Upper lobe of left lung (tissue), 6 donors: Measurements from ENCODE around the gene HGS. TPM values are rescaled to one million over a fixed set of nuclear protein-coding genes. Genes with fewer than 3 reads are reported as not detected.
A peak's percentile ranks its signal among the peaks of the same experiment; 100 is the strongest.
"Not testable (repeated sequence)": the region's sequence is repeated elsewhere in the genome, so short reads cannot be mapped to it uniquely, and the experiment has no call there.

Source experiments
- ATAC-seq, 2 donors: fragments of 200-7000 bp; cut with Tn5 transposase; one replicate each; pipeline ENCODE4 v1.9.1; 2022; ENCODE audit warnings: mild to moderate bottlenecking in 2 of 2, moderate library complexity in 2 of 2; ENCODE audit not compliant: low FRiP score in 2 of 2
- DNase-seq, 2 donors: peaks; one replicate each; pipeline ENCODE4 v3.0.0-alpha.2; 2019 to 2020
- H3K27ac ChIP-seq, 4 donors: fragments of 200-600 bp; sonication (generic); one replicate each; pipeline ENCODE4 v1.5.1; 2016 to 2019
- H3K27me3 ChIP-seq, 4 donors: fragments of 200-600 bp; sonication (generic); one replicate each; pipeline ENCODE4 v1.5.1; 2017 to 2019
- H3K36me3 ChIP-seq, 4 donors: fragments of 200-600 bp; sonication (generic); one replicate each; pipeline ENCODE4 v1.5.1; 2016 to 2019
- H3K4me1 ChIP-seq, 4 donors: fragments of 200-600 bp; sonication (generic); one replicate each; pipeline ENCODE4 v1.5.1; 2018 to 2019
- H3K4me3 ChIP-seq, 4 donors: fragments of 200-600 bp; sonication (generic); one replicate each; pipeline ENCODE4 v1.5.1; 2017 to 2019; ENCODE audit warnings: mild to moderate bottlenecking in 2 of 4, moderate library complexity in 1 of 4
- H3K9me3 ChIP-seq, 4 donors: fragments of 200-600 bp; sonication (generic); one replicate each; pipeline ENCODE4 v1.5.1; 2018 to 2019
- CTCF ChIP-seq, 6 experiments: fragments of 450-650 bp in 4 of 6; fragments of 200-600 bp in 2 of 6; sonication (generic) in 2 of 6; IDR thresholded peaks; one replicate each; pipeline ENCODE4 v1.5.1; 2016 to 2019; ENCODE audit warnings: antibody characterized with exemption in 6 of 6
- EP300 ChIP-seq, 4 donors: sonication (generic); formaldehyde crosslinking; IDR thresholded peaks; one replicate each; pipeline ENCODE4 v1.5.1; 2017; ENCODE audit warnings: antibody characterized with exemption in 4 of 4, control low read depth in 2 of 4
- POLR2A ChIP-seq, 4 donors: fragments of 450-650 bp; IDR thresholded peaks; one replicate each; pipeline ENCODE4 v1.5.1; 2016 to 2017; ENCODE audit warnings: antibody characterized with exemption in 4 of 4, mild to moderate bottlenecking in 2 of 4
- POLR2AphosphoS5 ChIP-seq, 2 donors: sonication (generic); formaldehyde crosslinking; IDR thresholded peaks; one replicate each; pipeline ENCODE4 v1.5.1; 2017; ENCODE audit warnings: antibody characterized with exemption in 2 of 2
- WGBS, 2 donors: methylation state at CpG; one replicate each; pipeline ENCODE4 v1.1.5; 2017 to 2018; 5-methylcytosine and 5-hydroxymethylcytosine counted together
- total RNA-seq, 6 donors: library from RNA; depleted of rRNA in 4 of 6; stranded (reverse); fragments of >200 nt in 4 of 6; gene quantifications; one replicate each; pipeline versions ENCODE4 v1.1.0 to v1.2.1, GENCODE V29; 2016 to 2021
- donor health status: DM: no; HTN: no; CAD: no; lungs with moderate emphysema.
- donor health status: DM: no; HTN: yes; CAD: no; lungs with severe emphysema.

The HGS gene
- total RNA-seq, 6 donors from 2014 or later = 74.7 to 164 (median 108) TPM

GRCh38 chr17:81672504-81672903 is 11.3 kb upstream of the HGS start:
- Histone ChIP-seq H3K4me1 (peaks cover 5 to 13% (median 7%) of the 10 kb centered on the region in 4 donors), H3K9me3 (no peaks in the 10 kb centered on the region), H3K4me3 (no peak overlapping the region), H3K27me3 (no peaks in the 10 kb centered on the region), H3K36me3 (peaks cover 14 to 58% (median 50%) of the 10 kb centered on the region in 4 donors), H3K27ac (no peak overlapping the region)
- peak in 1 of 2 donors; percentile 76 for DNase-seq
- 90 to 94% methylated on average over 15 to 18 of the region's 18 CpGs for WGBS, 2 donors
- peak in 1 of 2 donors; percentile 13 for ATAC-seq
- TF ChIP-seq POLR2AphosphoS5 (IDR thresholded peaks at IDR 0.05) (no peak), POLR2A (IDR thresholded peaks at IDR 0.05) (no peak), CTCF (IDR thresholded peaks at IDR 0.05) (no peak), EP300 (IDR thresholded peaks at IDR 0.05) (no peak)

DNA sequence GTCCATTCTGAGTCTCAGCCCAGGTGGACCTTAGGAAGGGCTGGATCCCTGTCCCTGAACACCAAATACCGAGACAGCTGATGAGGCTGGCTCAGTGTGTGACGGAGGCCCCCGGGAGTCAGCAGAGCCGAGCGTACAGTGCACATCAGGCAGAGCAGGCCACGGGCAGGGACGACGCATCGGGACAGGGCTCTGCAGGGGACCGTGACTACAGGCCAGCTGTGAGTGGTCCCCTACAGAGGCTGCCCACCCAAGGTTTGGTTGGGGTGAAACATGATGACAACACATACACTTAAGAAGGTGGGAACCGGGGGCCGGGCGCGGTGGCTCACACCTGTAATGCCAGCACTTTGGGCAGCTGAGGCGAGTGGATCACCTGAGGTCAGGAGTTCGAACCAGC is 10.9 kb upstream of the HGS start:
- peaks cover 14 to 58% (median 50%) of the 10 kb centered on the region in 4 donors for H3K36me3 ChIP-seq
- ATAC-seq = peak in 1 of 2 donors; percentile 7
- TF ChIP-seq EP300 (IDR thresholded peaks at IDR 0.05) (no peak), POLR2AphosphoS5 (IDR thresholded peaks at IDR 0.05) (no peak), POLR2A (IDR thresholded peaks at IDR 0.05) (no peak), CTCF (IDR thresholded peaks at IDR 0.05) (no peak)

GRCh38 chr17:81673561-81674258 is 10.1 kb upstream of the HGS start:
- 89 to 90% methylated on average over 12 to 18 of the region's 18 CpGs for WGBS, 2 donors
- Histone ChIP-seq H3K4me3 (no peak overlapping the region), H3K4me1 (peaks cover 0 to under 1% (median 0%) of the 10 kb centered on the region in 4 donors), H3K9me3 (no peaks in the 10 kb centered on the region), H3K27me3 (no peaks in the 10 kb centered on the region), H3K36me3 (peaks cover 14 to 58% (median 50%) of the 10 kb centered on the region in 4 donors), H3K27ac (no peak overlapping the region)
- ATAC-seq = no peak
- DNase-seq = peak in 1 of 2 donors; percentile 63
- TF ChIP-seq POLR2AphosphoS5 (IDR thresholded peaks at IDR 0.05) (no peak), CTCF (IDR thresholded peaks at IDR 0.05) (no peak), POLR2A (IDR thresholded peaks at IDR 0.05) (no peak), EP300 (IDR thresholded peaks at IDR 0.05) (no peak)

More for the DNA sequence above, 10.9 kb upstream of the HGS start:
- peaks cover under 1 to 9% (median 3%) of the 10 kb centered on the region in 4 donors for H3K4me1 ChIP-seq
- H3K27ac ChIP-seq = no peak overlapping the region
- no peaks in the 10 kb centered on the region for H3K27me3 ChIP-seq
- no peaks in the 10 kb centered on the region for H3K9me3 ChIP-seq
- no peak overlapping the region for H3K4me3 ChIP-seq
- 95 to 98% methylated on average over 6 to 12 of the region's 16 CpGs for WGBS, 2 donors
- peak in 1 of 2 donors; percentile 73 for DNase-seq

- not testable (repeated sequence) for ATAC-seq, DNase-seq, H3K4me1 ChIP-seq, H3K27ac ChIP-seq, H3K9me3 ChIP-seq, H3K27me3 ChIP-seq, H3K4me3 ChIP-seq
- 38 to 39% methylated on average over 18 of the region's 18 CpGs for WGBS, 2 donors
- peak; percentile 52 to 70 (median 60) for TF ChIP-seq CTCF (IDR thresholded peaks at IDR 0.05)
- peaks cover 14 to 40% (median 36%) of the 10 kb centered on the region in 4 donors for H3K36me3 ChIP-seq
Observed at GRCh38 chr17:81675515-81676221, 8.1 kb upstream of the HGS start.
